OCI-LY7 (cell line): Measurements from ENCODE around the gene C2orf81. TPM values are rescaled to one million over a fixed set of nuclear protein-coding genes. Genes with fewer than 3 reads are reported as not detected.

ENCODE experiments used
- BruUV-seq: library from RNA; stranded (reverse); fragments of 400-500 nt; replicated peaks from 2 replicates; lab custom pipeline; 2021; lab: Mats Ljungman, UMichigan
- CTCF ChIA-PET: fragments of 300-600 bp; sonication (Branson Sonifier 250); formaldehyde crosslinking; loops from one replicate; lab custom pipeline; 2022; ENCODE audit warnings: antibody characterized with exemption; ENCODE audit not compliant: unreplicated experiment; lab: Charles Lee
- POLR2A ChIA-PET: fragments of 300-600 bp; sonication (Branson Sonifier 250); formaldehyde crosslinking; loops from one replicate; lab custom pipeline; 2022; ENCODE audit warnings: antibody characterized with exemption; lab: Charles Lee
- DNase-seq: peaks from one replicate; pipeline ENCODE4 v3.0.0-alpha.2; 2015; ENCODE audit warnings: low spot score
- H2AFZ ChIP-seq: fragments of 200-600 bp; sonication (generic), shearing (Covaris generic); 2 replicates; pipeline ENCODE4 v1.6.1; 2014; ENCODE audit warnings: mild to moderate bottlenecking, antibody characterized with exemption, low read length, moderate library complexity
- H3K27ac ChIP-seq: fragments of 200-600 bp; sonication (generic); 2 replicates; pipeline ENCODE4 v1.5.1; 2014; ENCODE audit warnings: mixed run types, low read depth, mild to moderate bottlenecking, moderate library complexity, low read length, inconsistent platforms; ENCODE audit not compliant: poor library complexity, severe bottlenecking
- H3K36me3 ChIP-seq: fragments of 200-600 bp; sonication (generic); 2 replicates; pipeline ENCODE4 v1.6.1; 2014; ENCODE audit warnings: mild to moderate bottlenecking, antibody characterized with exemption, low read length, moderate library complexity, mixed read lengths; ENCODE audit not compliant: insufficient read depth
- H3K4me1 ChIP-seq: fragments of 200-600 bp; sonication (generic); 2 replicates; pipeline ENCODE4 v1.5.1; 2014; ENCODE audit warnings: mild to moderate bottlenecking, low read length; ENCODE audit not compliant: insufficient read depth, poor library complexity, severe bottlenecking
- H3K4me2 ChIP-seq: fragments of 200-600 bp; sonication (generic); 2 replicates; pipeline ENCODE4 v1.6.1; 2014; ENCODE audit warnings: mild to moderate bottlenecking, low read length
- H3K4me3 ChIP-seq: fragments of 200-600 bp; sonication (generic); 2 replicates; pipeline ENCODE4 v1.5.1; 2014; ENCODE audit warnings: mild to moderate bottlenecking, low read depth, low read length; ENCODE audit not compliant: poor library complexity, severe bottlenecking
- H3K79me2 ChIP-seq: fragments of 200-600 bp; sonication (generic); 2 replicates; pipeline ENCODE4 v1.6.1; 2016; ENCODE audit warnings: low read depth, mild to moderate bottlenecking, low read length, moderate library complexity, mixed read lengths; ENCODE audit not compliant: insufficient read depth
- H3K9me2 ChIP-seq: fragments of 200-600 bp; sonication (generic); 2 replicates; pipeline ENCODE4 v1.6.1; 2016; ENCODE audit warnings: mild to moderate bottlenecking, low read length, mixed read lengths; ENCODE audit not compliant: insufficient read depth
- H3K9me3 ChIP-seq: fragments of 200-600 bp; sonication (generic); 2 replicates; pipeline ENCODE4 v1.6.1; 2014; ENCODE audit warnings: mild to moderate bottlenecking, mixed run types, low read length, mixed read lengths
- H4K20me1 ChIP-seq: fragments of 200-600 bp; sonication (generic); 2 replicates; pipeline ENCODE4 v1.6.1; 2014; ENCODE audit warnings: mild to moderate bottlenecking, antibody characterized with exemption, low read length, moderate library complexity, mixed read lengths; ENCODE audit not compliant: insufficient read depth
- EZH2phosphoT487 ChIP-seq: fragments of 200-600 bp; sonication (generic); IDR thresholded peaks from 2 replicates; pipeline ENCODE4 v1.6.1; 2018; ENCODE audit warnings: low read depth, borderline replicate concordance, mild to moderate bottlenecking, mixed run types, antibody characterized with exemption, low read length, moderate library complexity, mixed read lengths
- intact Hi-C: fragments of 100-400 bp; cut with micrococcal nuclease; formaldehyde crosslinking; loops from one replicate; pipeline ENCODE4 v1.10.0; 2022; ENCODE audit not compliant: unreplicated experiment
- total RNA-seq, 2 experiments: library from RNA; depleted of rRNA in 1 of 2; stranded (reverse); fragments of >200 nt in 1 of 2; shearing (Covaris generic) in 1 of 2; gene quantifications; 2 replicates each; pipeline ENCODE4 v1.2.3, GENCODE V29; 2014 to 2022
- TF ChIP-seq, protein P1 (sequence below): fragments of 200-600 bp; sonication (generic); conservative IDR thresholded peaks from 2 replicates; pipeline ENCODE4 v1.5.1; 2014; ENCODE audit warnings: mild to moderate bottlenecking, antibody characterized with exemption, low read length, moderate library complexity, mixed read lengths

C2orf81 gene
- total RNA-seq, 2 experiments from 2014 or later = 3.2 to 22.5 TPM

GRCh38 chr2:74454654-74455511, 33.5 kb upstream of the C2orf81 start, which contains the start of gene INO80B:
Gene INO80B, plus strand, starts transcription at chr2:74455087. Its CDS starts 30 bp downstream, at chr2:74455117.
- Histone ChIP-seq H3K4me1 (peaks cover 46% of the 10 kb centered on the region), H3K9me3 (no peaks in the 10 kb centered on the region), H2AFZ (peak within 1 kb of the TSS; percentile 90), H3K27ac (peak within 1 kb of the TSS; percentile 92), H3K9me2 (no peaks in the 10 kb centered on the region), H4K20me1 (no peaks in the 10 kb centered on the region), H3K36me3 (peaks cover 7% of the 10 kb centered on the region; the same call in 1 of the 2 replicates), H3K4me3 (peak within 1 kb of the TSS; percentile 98), H3K4me2 (peak within 1 kb of the TSS; percentile 88), H3K79me2 (peaks cover 22% of the 10 kb centered on the region)
- intact Hi-C loops = loop anchor here (1.0 to 2.0 kb wide), 2 partner anchors 34 to 1220 kb away; partner anchors contain the start of genes C2orf81, CCT7 and WDR54
- TF ChIP-seq EZH2phosphoT487 = no peak
- TF ChIP-seq, protein P1, sequence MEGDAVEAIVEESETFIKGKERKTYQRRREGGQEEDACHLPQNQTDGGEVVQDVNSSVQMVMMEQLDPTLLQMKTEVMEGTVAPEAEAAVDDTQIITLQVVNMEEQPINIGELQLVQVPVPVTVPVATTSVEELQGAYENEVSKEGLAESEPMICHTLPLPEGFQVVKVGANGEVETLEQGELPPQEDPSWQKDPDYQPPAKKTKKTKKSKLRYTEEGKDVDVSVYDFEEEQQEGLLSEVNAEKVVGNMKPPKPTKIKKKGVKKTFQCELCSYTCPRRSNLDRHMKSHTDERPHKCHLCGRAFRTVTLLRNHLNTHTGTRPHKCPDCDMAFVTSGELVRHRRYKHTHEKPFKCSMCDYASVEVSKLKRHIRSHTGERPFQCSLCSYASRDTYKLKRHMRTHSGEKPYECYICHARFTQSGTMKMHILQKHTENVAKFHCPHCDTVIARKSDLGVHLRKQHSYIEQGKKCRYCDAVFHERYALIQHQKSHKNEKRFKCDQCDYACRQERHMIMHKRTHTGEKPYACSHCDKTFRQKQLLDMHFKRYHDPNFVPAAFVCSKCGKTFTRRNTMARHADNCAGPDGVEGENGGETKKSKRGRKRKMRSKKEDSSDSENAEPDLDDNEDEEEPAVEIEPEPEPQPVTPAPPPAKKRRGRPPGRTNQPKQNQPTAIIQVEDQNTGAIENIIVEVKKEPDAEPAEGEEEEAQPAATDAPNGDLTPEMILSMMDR = 0 out of 2 replicates have a peak, but pooled peaks have one; percentile 31
- TSS peak; percentile 61 for BruUV-seq
- CTCF ChIA-PET = interaction anchor here (0.5 to 0.9 kb wide), 3 partner anchors 24 to 34 kb away, joined by 3 to 4 read pairs (median 3); partner anchors contain the start of genes C2orf81, CCDC142, TTC31 and WDR54
- peak; percentile 99 for DNase-seq
- POLR2A ChIA-PET = interaction anchor here (0.5 to 3.1 kb wide), 10 partner anchors 12 to 63 kb away, joined by 3 to 13 read pairs (median 3); partner anchors contain the start of genes C2orf81, RTKN and WDR54

DNA sequence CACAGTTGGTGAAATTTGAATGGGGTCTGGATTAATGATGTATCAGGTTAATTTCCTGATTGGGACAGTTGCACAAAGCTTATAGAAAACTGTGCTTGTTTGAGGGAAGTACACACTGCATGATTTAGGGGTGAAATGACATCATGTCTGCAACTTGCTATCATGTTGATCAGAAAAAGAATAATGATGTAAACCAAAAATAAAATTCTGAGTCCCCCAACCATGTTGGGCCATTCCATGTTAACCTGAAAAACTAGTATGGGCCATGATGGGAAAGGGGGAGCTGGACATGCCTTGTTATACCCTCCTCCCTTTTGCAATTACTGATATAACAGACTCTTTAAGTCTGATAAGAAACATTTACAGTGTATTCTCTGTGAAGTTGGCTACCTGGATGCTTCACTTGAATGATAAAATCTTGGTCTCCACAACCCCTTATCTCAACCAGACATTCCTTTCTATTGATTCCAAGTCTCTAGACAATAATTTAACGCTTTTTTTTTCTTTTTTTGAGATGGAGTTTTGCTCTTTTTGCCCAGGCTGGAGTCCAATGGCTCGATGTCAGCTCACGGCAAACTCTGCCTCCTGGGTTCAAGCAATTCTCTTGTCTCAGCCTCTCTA, 29.3 kb upstream of the C2orf81 start:
- POLR2A ChIA-PET = interaction anchor here (0.6 to 1.0 kb wide), 3 partner anchors 30 to 60 kb away, joined by 3 to 5 read pairs (median 3); no protein-coding TSS in a partner anchor
- no peak for DNase-seq
- Histone ChIP-seq H3K79me2 (peaks cover 5% of the 10 kb centered on the region; the same call in 1 of the 2 replicates), H3K4me3 (no peak overlapping the region), H3K27ac (no peak overlapping the region), H2AFZ (no peak overlapping the region), H3K9me3 (no peaks in the 10 kb centered on the region), H3K36me3 (no peaks in the 10 kb centered on the region), H4K20me1 (no peaks in the 10 kb centered on the region), H3K4me1 (peaks cover 29% of the 10 kb centered on the region), H3K4me2 (no peak overlapping the region), H3K9me2 (no peaks in the 10 kb centered on the region)
- BruUV-seq = no TSS peak
- CTCF ChIA-PET = no interaction called here
- intact Hi-C loops = no loop called here
- no peak for TF ChIP-seq EZH2phosphoT487
- TF ChIP-seq, protein P1 = no peak
